H9 (cell line): Measurements from ENCODE around the gene CADPS2. TPM values are rescaled to one million over a fixed set of nuclear protein-coding genes. Genes with fewer than 3 reads are reported as not detected.
"Not testable (repeated sequence)": the region's sequence is repeated elsewhere in the genome, so short reads cannot be mapped to it uniquely, and the experiment has no call there.

Experiments
- DNase-seq: peaks from one replicate; pipeline ENCODE4 v3.0.0-alpha.2; 2017
- H2AFZ ChIP-seq: one replicate; pipeline ENCODE4 v1.6.1; 2013; ENCODE audit warnings: mild to moderate bottlenecking, low read length, control low read depth, moderate library complexity
- H2AK5ac ChIP-seq: 2 replicates; pipeline ENCODE4 v1.6.1; 2013; ENCODE audit warnings: low read length, control low read depth, mixed read lengths; ENCODE audit not compliant: insufficient read length
- H2BK120ac ChIP-seq: one replicate; pipeline ENCODE4 v1.6.1; 2013; ENCODE audit warnings: low read depth, mild to moderate bottlenecking, low read length, control low read depth, inconsistent platforms; ENCODE audit not compliant: poor library complexity, severe bottlenecking
- H2BK12ac ChIP-seq: 2 replicates; pipeline ENCODE4 v1.6.1; 2013; ENCODE audit warnings: low read length, control low read depth, mixed read lengths, low read depth; ENCODE audit not compliant: insufficient read length
- H2BK15ac ChIP-seq: 2 replicates; pipeline ENCODE4 v1.6.1; 2013; ENCODE audit warnings: low read depth, low read length, control low read depth
- H2BK20ac ChIP-seq: one replicate; pipeline ENCODE4 v1.6.1; 2013; ENCODE audit warnings: low read depth, mild to moderate bottlenecking, low read length, control low read depth, inconsistent platforms; ENCODE audit not compliant: poor library complexity, severe bottlenecking
- H2BK5ac ChIP-seq: 2 replicates; pipeline ENCODE4 v1.6.1; 2013; ENCODE audit warnings: low read length, control low read depth, mixed read lengths; ENCODE audit not compliant: insufficient read length
- H3K14ac ChIP-seq: 2 replicates; pipeline ENCODE4 v1.6.1; 2013; ENCODE audit warnings: low read length, control low read depth; ENCODE audit not compliant: insufficient read depth
- H3K18ac ChIP-seq: 2 replicates; pipeline ENCODE4 v1.6.1; 2013; ENCODE audit warnings: low read depth, mild to moderate bottlenecking, mixed read lengths, low read length, control low read depth; ENCODE audit not compliant: insufficient read length
- H3K23ac ChIP-seq: 2 replicates; pipeline ENCODE4 v1.6.1; 2013; ENCODE audit warnings: low read length, control low read depth, mixed read lengths, low read depth; ENCODE audit not compliant: insufficient read length
- H3K23me2 ChIP-seq: 2 replicates; pipeline ENCODE4 v1.6.1; 2013; ENCODE audit warnings: low read depth, mild to moderate bottlenecking, mixed read lengths, low read length, control low read depth; ENCODE audit not compliant: insufficient read length, poor library complexity, severe bottlenecking
- H3K27ac ChIP-seq: 2 replicates; pipeline ENCODE4 v1.5.1; 2013; ENCODE audit warnings: low read length, control low read depth, mixed read lengths, low read depth; ENCODE audit not compliant: insufficient read length
- H3K27me3 ChIP-seq: 2 replicates; pipeline ENCODE4 v1.6.1; 2013; ENCODE audit warnings: low read length, control low read depth, inconsistent platforms; ENCODE audit not compliant: insufficient read depth
- H3K4ac ChIP-seq: 2 replicates; pipeline ENCODE4 v1.6.1; 2013; ENCODE audit warnings: low read depth, mild to moderate bottlenecking, control low read depth, inconsistent platforms, low read length, moderate library complexity
- H3K4me1 ChIP-seq: 2 replicates; pipeline ENCODE4 v1.6.1; 2013; ENCODE audit warnings: low read length, control low read depth, inconsistent platforms; ENCODE audit not compliant: insufficient read depth
- H3K4me2 ChIP-seq: 2 replicates; pipeline ENCODE4 v1.6.1; 2013; ENCODE audit warnings: low read length, control low read depth, mixed read lengths; ENCODE audit not compliant: insufficient read length, insufficient read depth
- H3K56ac ChIP-seq: 2 replicates; pipeline ENCODE4 v1.6.1; 2013; ENCODE audit warnings: low read depth, mild to moderate bottlenecking, mixed read lengths, low read length, control low read depth; ENCODE audit not compliant: insufficient read length
- H3K79me1 ChIP-seq: 2 replicates; pipeline ENCODE4 v1.6.1; 2013; ENCODE audit warnings: low read depth, mild to moderate bottlenecking, moderate library complexity, low read length, control low read depth, inconsistent platforms; ENCODE audit not compliant: insufficient read depth, poor library complexity, severe bottlenecking
- H3K79me2 ChIP-seq: 2 replicates; pipeline ENCODE4 v1.6.1; 2013; ENCODE audit warnings: low read length, control low read depth, inconsistent platforms; ENCODE audit not compliant: insufficient read depth
- H3K9ac ChIP-seq: 2 replicates; pipeline ENCODE4 v1.6.1; 2013; ENCODE audit warnings: low read length, control low read depth, mixed read lengths; ENCODE audit not compliant: insufficient read length; ENCODE audit errors: extremely low read depth
- H3K9me3 ChIP-seq: one replicate; pipeline ENCODE4 v1.6.1; 2013; ENCODE audit warnings: low read depth, low read length, inconsistent platforms; ENCODE audit not compliant: control insufficient read depth
- H3T11ph ChIP-seq: one replicate; pipeline ENCODE4 v1.6.1; 2013; ENCODE audit warnings: mild to moderate bottlenecking, low read length, control low read depth, inconsistent platforms
- H4K20me1 ChIP-seq: one replicate; pipeline ENCODE4 v1.6.1; 2013; ENCODE audit not compliant: control insufficient read depth, insufficient read length, insufficient read depth
- H4K5ac ChIP-seq: 2 replicates; pipeline ENCODE4 v1.6.1; 2013; ENCODE audit warnings: low read depth, mild to moderate bottlenecking, mixed read lengths, low read length, control low read depth; ENCODE audit not compliant: insufficient read length
- H4K8ac ChIP-seq: replicated peaks from 2 replicates; pipeline ENCODE4 v1.6.1; 2013; ENCODE audit warnings: low read length, control low read depth, mixed read lengths, low read depth; ENCODE audit not compliant: insufficient read length
- H4K91ac ChIP-seq: 2 replicates; pipeline ENCODE4 v1.6.1; 2013; ENCODE audit warnings: low read depth, mild to moderate bottlenecking, moderate library complexity, mixed read lengths, low read length, control low read depth; ENCODE audit not compliant: insufficient read length
- H3K27ac Mint-ChIP-seq, 3 experiments: 2 replicates in 2 of 3; 3 replicates in 1 of 3; pipeline ENCODE4 v1.8.0; 2020 to 2021; ENCODE audit warnings: mixed read lengths in 3 of 3, mild to moderate bottlenecking in 1 of 3, moderate library complexity in 1 of 3
- H3K27me3 Mint-ChIP-seq: 2 replicates; pipeline ENCODE4 v1.8.0; 2021; ENCODE audit warnings: low read depth, mild to moderate bottlenecking, moderate library complexity, mixed read lengths
- H3K36me3 Mint-ChIP-seq, 3 experiments: 2 replicates in 2 of 3; 3 replicates in 1 of 3; pipeline ENCODE4 v1.8.0; 2020 to 2021; ENCODE audit warnings: low read depth in 3 of 3, mixed read lengths in 3 of 3; ENCODE audit not compliant: insufficient read depth in 1 of 3
- H3K4me1 Mint-ChIP-seq, 2 experiments: 2 replicates each; pipeline ENCODE4 v1.8.0; 2020; ENCODE audit warnings: mixed read lengths in 2 of 2
- H3K4me3 Mint-ChIP-seq, 2 experiments: 2 replicates in 1 of 2; 3 replicates in 1 of 2; pipeline ENCODE4 v1.8.0; 2020 to 2021; ENCODE audit warnings: mild to moderate bottlenecking in 2 of 2, mixed read lengths in 2 of 2, moderate library complexity in 1 of 2
- H3K9me3 Mint-ChIP-seq, 2 experiments: 2 replicates in 1 of 2; 3 replicates in 1 of 2; pipeline ENCODE4 v1.8.0; 2020; ENCODE audit warnings: mild to moderate bottlenecking in 2 of 2, mixed read lengths in 2 of 2, moderate library complexity in 1 of 2
- WGBS: extraction: QIAGEN DNeasy Blood & Tissue Kit; methylation state at CpG from one replicate; pipeline ENCODE4 v1.1.7; 2013; ENCODE audit warnings: missing lambda C conversion rate, low lambda C conversion rate, mixed read lengths; ENCODE audit not compliant: insufficient read length; ENCODE audit errors: extremely low coverage; 5-methylcytosine and 5-hydroxymethylcytosine counted together
- total RNA-seq: library from RNA; stranded (reverse); gene quantifications from 2 replicates; pipeline ENCODE4 v1.2.1, GENCODE V29; 2021
- TF ChIP-seq, protein P1 (sequence below): fragments of 200-600 bp; sonication (generic); conservative IDR thresholded peaks from 3 replicates; pipeline ENCODE4 v1.8.0; 2021; ENCODE audit warnings: antibody characterized with exemption, mild to moderate bottlenecking

CADPS2 gene
- total RNA-seq, 1 experiment from 2014 or later = 7.1 TPM

DNA sequence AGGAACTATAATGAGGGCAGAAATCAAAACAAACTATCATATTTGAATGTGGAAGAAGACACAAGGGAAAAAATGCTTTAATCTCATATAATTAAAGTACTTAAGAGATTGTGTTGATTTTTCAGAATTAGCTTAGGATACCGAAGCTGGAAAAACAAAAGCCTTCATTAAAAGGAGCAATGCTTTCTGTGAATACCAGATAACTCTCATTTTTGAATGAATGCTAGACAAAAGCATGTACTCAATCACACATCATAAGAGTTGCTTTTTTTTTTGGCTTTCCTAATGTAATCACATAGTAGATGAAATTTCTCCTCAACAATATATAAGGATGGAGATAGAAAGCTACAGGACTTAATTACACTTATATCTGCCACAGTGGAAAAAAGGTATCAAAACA, 43.3 kb downstream of the CADPS2 start:
- Histone ChIP-seq H3K27ac (no peak overlapping the region), H2BK12ac (no peak overlapping the region), H3K9me3 (no peaks in the 10 kb centered on the region), H3K4me2 (no peak overlapping the region), H2AFZ (no peak overlapping the region), H2BK20ac (no peak overlapping the region), H3K23me2 (no peaks in the 10 kb centered on the region), H3K4ac (no peak overlapping the region), H3K23ac (no peak overlapping the region), H3K14ac (no peak overlapping the region), H3K4me1 (no peaks in the 10 kb centered on the region; the same call in 1 of the 2 replicates), H3K56ac (no peak overlapping the region), H3T11ph (no peak overlapping the region), H3K79me2 (no peaks in the 10 kb centered on the region), H2BK120ac (no peak overlapping the region), H3K18ac (no peak overlapping the region), H2BK5ac (no peak overlapping the region), H3K27me3 (no peaks in the 10 kb centered on the region), H3K9ac (no peak overlapping the region), H4K8ac (no peak overlapping the region), H2AK5ac (no peak overlapping the region), H4K5ac (no peak overlapping the region), H2BK15ac (no peak overlapping the region), H4K20me1 (no peaks in the 10 kb centered on the region), H3K79me1 (no peaks in the 10 kb centered on the region), H4K91ac (no peak overlapping the region)
- TF ChIP-seq, protein P1, sequence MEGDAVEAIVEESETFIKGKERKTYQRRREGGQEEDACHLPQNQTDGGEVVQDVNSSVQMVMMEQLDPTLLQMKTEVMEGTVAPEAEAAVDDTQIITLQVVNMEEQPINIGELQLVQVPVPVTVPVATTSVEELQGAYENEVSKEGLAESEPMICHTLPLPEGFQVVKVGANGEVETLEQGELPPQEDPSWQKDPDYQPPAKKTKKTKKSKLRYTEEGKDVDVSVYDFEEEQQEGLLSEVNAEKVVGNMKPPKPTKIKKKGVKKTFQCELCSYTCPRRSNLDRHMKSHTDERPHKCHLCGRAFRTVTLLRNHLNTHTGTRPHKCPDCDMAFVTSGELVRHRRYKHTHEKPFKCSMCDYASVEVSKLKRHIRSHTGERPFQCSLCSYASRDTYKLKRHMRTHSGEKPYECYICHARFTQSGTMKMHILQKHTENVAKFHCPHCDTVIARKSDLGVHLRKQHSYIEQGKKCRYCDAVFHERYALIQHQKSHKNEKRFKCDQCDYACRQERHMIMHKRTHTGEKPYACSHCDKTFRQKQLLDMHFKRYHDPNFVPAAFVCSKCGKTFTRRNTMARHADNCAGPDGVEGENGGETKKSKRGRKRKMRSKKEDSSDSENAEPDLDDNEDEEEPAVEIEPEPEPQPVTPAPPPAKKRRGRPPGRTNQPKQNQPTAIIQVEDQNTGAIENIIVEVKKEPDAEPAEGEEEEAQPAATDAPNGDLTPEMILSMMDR = no peak
- Mint-ChIP-seq H3K36me3 (peaks cover 0 to 5% (median 0%) of the 10 kb centered on the region in 3 experiments; a peak in 3 of 7 replicates), H3K4me3 (no peak overlapping the region), H3K4me1 (peaks cover 7 to 10% of the 10 kb centered on the region in 2 experiments), H3K27ac (no peak overlapping the region), H3K27me3 (no peaks in the 10 kb centered on the region), H3K9me3 (peaks cover 0 to 4% of the 10 kb centered on the region in 2 experiments; a peak in 2 of 5 replicates)
- DNase-seq = no peak
- no CpG with 5 or more reads among the region's 1 CpG for WGBS

- H3K27me3 Mint-ChIP-seq, H3T11ph ChIP-seq, H3K23me2 ChIP-seq, H3K4me1 ChIP-seq, H2BK20ac ChIP-seq, H2AK5ac ChIP-seq, H4K91ac ChIP-seq, H2BK15ac ChIP-seq, H4K20me1 ChIP-seq, H3K27me3 ChIP-seq, H3K9ac ChIP-seq, H2BK5ac ChIP-seq, H2AFZ ChIP-seq, H3K4me3 Mint-ChIP-seq, H3K14ac ChIP-seq, H4K5ac ChIP-seq, H3K79me1 ChIP-seq, H3K4me2 ChIP-seq, H3K9me3 ChIP-seq, H2BK12ac ChIP-seq, H3K27ac ChIP-seq, H3K4ac ChIP-seq, H4K8ac ChIP-seq, H3K23ac ChIP-seq, DNase-seq, H3K27ac Mint-ChIP-seq, H3K56ac ChIP-seq, H3K18ac ChIP-seq, H2BK120ac ChIP-seq, H3K79me2 ChIP-seq: not testable (repeated sequence)
- WGBS = no CpG with 5 or more reads among the region's 2 CpGs
- H3K9me3 Mint-ChIP-seq = peaks cover 10 to 11% of the 10 kb centered on the region in 2 experiments
- peaks cover 7 to 10% (median 7%) of the 10 kb centered on the region in 3 experiments; a peak in 4 of 7 replicates for H3K36me3 Mint-ChIP-seq
- H3K4me1 Mint-ChIP-seq = peaks cover 14 to 16% of the 10 kb centered on the region in 2 experiments
Measured at GRCh38 chr7:122836286-122836685, 50.0 kb downstream of the CADPS2 start.
